Fibroblast of the conjunctiva (primary cell): ENCODE data around the gene MCF2L2.
A peak's percentile ranks its signal among the peaks of the same experiment; 100 is the strongest.
"Not testable (repeated sequence)": the region's sequence is repeated elsewhere in the genome, so short reads cannot be mapped to it uniquely, and the experiment has no call there.

Source experiments
- DNase-seq: peaks from one replicate; pipeline ENCODE4 v3.0.0-alpha.2; 2010; ENCODE audit warnings: low read depth

Gene MCF2L2

DNA sequence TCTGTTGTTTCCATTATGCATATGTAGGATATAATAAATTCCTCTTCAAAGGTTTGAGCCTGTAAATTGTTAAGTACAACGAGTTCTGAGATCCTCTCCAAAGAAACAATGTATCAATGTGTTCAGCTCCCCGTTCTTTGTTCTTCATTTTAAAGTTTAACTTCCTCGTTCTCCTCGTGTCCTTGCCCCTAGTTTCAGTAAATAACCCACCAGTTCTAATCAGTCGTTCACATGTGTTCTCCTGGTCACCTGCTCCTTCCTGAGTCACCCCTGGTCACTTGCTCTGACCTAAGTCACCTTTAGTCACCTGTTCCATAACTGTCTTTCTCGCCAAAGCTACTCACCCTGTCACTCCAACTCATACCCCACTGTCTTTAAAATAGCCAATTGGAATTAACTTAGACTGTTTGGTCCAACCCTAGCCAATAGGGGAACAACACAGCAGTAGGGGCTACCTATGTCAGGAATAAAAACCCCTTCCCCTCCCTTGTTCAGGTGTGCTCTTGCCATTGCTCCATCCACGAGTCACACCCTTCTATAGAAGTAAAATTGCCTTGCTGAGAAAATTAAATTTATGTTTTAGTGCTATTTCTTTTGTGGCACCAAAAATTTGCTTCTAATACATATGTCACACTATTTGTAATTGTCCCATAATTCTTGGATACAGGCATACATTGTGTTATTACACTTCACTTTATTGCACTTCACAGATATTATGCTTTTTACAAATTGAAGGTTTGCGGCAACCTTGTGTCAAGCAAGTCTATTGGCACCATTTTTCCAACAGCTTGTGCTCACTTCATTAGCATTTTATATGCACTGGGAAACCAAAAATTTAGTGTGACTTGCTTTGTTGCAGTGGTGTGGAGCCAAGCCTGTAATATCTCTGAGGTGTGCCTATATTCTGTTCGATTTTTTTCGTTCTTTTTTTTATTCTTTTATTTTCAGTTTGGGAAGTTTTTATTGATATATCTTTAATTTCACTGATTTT lies 15.3 kb upstream of the MCF2L2 start:
- DNase-seq, result no peak

DNA sequence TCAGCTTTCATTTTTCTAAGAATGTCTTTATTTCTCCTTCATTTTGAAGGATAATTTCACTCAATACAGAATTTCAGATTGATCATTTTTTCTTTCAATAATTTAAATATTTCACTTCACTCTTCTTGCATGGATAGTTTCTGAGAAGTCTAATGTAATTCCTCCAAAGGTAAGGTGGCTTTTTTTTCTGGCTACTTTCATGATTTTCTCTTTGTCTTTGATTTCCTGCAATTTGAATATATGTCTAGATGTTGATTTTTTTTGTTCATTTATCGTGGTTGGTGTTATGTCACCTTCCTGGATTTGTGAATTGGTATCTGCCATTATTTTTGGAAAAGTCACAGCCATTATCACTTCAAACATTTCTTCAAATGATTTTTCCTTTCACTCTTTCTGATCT lies 14.6 kb upstream of the MCF2L2 start:
- no peak for DNase-seq

- DNase-seq, result not testable (repeated sequence)
These were observed 12.1 kb upstream of the MCF2L2 start for GRCh38 chr3:183440521-183440920.

DNA sequence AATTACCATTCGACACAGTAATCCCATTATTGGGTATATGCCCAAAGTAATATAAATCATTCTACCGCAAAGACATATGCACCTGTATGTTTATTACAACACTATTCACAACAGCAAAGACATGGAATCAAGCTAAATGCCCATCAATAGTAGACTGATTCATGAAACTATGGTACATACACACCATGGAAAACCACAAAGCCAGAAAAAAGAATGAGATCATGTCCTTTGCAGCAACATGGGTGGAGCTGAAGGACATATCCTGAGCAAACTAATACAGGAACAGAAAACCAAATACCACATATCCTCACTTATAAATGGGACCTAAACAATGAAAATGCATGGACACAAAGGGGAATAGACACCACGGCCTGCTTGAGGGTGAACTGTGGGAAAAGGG lies 11.1 kb upstream of the MCF2L2 start:
- DNase-seq, result no peak

- no peak for DNase-seq
These were observed 10.3 kb upstream of the MCF2L2 start for GRCh38 chr3:183438735-183439134.

DNA sequence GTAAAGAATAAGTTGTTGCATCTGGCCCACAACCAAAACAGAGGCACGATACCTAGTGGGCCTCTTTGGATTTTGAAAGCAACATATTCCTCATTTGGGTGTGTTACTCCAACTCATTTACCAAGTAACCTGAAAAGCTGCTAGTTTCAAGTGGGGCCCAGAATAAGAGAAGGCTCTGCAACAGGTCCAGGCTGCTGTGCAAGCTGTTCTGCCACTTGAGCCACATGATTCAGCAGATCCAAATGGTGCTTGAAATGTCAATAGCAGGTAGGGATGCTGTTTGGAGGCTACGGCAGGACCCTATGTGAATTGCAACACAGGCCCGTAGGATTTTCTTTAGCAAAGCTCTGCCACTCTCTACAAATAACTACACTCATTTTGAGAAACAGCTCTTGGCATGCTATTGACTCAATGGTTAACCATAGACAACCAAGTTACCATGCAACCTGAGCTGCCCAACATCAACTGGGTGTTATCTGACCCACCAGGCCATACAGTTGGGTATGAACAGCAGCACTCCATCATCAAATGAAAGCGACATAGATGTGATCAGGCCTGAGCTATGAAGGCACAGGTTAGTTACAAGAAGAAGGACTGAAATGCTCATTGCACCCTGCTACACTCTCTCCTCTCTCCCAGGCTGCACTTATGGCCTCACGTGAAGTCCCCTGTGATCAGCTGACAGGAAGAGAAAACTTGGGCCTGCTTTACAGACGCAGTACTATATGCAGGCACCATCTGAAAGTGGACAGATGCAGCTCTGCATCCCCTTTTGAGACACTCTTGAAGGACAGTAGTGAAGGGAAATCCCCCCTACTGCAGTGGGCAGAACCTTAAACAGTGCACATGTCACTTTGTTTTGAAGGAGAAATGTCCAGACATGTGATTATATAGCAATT lies 9.5 kb upstream of the MCF2L2 start:
- DNase-seq, result no peak

DNA sequence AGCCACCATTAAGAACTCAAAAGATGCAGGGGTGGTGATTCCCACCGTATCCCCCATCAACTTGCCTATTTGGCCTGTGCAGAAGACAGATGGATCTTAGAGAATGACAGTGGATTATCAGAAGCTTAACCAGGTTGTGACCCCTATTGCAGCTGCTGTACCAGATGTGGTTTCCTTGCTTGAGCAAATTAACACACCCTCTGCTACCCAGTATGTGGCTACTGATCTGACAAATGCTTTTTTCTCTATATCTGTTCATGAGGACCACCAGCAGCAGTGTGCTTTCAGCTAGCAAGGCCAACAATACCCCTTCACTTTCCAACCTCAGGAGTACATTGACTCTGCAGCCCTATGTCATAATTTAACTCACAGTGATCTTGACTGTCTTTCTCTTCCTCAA lies 8.6 kb upstream of the MCF2L2 start:
- no peak for DNase-seq

DNA sequence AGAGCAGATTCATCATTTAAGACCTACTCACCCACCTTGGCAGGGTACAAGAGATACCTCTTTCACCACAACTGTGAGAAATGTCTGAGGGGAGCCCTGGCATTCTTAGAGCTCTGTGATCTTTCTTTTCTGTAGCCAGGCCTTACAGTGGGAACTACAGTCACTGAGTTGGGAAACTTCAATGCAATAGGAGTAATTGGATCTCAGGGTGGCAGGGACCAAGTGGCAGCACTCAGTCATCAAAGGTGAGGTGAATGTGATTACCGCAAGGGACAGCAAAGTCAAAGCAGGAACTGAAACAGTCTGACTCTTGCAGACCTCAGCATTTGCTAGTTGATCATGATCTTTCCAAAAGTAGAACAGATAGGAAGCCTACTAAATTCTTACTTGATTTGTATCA lies 7.2 kb upstream of the MCF2L2 start:
- no peak for DNase-seq

DNA sequence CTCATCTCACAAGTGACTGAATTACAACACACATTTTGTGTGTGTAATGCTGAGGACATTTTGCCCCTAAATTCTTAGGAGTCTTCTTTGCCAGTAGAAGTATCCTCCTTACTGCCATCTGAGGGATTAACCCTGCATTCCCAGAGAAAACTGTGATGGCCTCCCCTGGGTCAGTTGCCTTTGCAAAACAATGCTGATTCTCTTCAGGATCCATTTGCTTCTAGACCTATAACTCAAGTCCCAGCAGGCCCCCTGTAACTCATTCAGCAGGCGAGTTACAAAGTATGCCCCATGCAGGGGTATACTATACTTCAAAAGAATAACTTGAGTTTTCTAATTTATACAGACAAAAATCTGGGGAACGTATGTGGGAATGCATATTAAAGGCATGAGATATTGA lies 6.6 kb upstream of the MCF2L2 start:
- DNase-seq, result no peak

- DNase-seq, result no peak
These were observed 6.1 kb upstream of the MCF2L2 start for GRCh38 chr3:183434503-183434902.

DNA sequence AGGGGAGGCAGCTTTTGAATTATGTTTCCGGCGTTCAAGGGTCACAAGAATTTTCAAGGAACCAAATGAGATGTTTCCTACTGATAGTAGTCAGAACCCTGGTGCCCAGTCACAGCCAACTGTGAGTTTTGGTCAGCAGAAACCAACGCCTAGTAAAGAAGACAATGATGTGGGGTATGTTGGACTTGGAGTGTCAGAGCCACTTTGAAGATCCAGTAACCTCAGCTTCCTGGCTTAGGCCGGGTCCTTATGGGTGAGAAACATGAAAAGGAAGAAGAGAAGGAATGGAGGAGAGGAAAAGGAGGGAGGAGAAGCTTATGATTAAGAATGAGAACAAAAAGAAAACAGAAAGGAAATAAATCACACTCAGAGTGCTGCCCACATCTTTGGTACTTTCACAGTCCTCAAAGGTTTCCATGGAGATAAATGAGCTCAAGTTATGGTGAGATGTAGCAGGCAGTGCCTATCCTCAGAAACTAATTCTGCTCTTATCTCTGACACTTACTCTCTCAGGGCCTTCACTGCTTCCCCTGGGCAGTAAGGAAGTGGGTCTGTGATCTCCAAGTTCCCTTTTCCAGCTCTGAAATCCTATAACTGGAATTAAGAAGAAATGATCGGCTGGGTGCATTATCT lies 2.0 kb upstream of the MCF2L2 start:
- DNase-seq, result no peak

DNA sequence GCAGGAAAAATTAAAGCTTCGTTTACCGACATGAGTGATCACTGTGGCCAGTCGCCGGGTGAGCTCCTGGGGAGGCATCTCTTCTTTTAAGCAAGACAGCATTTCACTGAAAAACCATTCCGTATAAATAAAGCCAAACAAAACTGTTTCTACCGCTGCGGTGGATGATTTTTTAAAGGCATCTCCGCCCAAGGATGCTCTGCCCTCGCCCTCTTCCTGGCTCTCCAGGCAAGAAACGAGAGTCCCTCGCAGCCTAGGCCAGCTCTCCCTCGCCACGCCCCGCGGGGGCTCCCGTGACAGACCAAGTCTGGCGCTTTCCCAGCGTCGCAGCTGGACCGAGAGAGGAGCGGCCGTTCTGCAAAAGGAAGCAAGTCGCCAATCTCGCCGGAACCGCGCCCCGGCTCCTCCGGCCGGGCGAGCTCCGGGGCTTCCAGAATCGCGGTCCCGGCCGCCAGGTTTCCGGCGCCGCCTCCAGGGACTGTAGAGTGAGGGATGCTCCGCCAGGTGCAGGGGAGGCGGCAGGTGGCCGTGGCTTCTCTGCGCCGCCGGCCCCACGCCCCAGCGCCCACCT lies 458 bp downstream of the MCF2L2 start:
- peak; percentile 3 for DNase-seq

GRCh38 chr3:183427196-183427875 lies 1.1 kb downstream of the MCF2L2 start:
- no peak for DNase-seq

GRCh38 chr3:183418807-183419206 lies 9.6 kb downstream of the MCF2L2 start:
- not testable (repeated sequence) for DNase-seq

DNA sequence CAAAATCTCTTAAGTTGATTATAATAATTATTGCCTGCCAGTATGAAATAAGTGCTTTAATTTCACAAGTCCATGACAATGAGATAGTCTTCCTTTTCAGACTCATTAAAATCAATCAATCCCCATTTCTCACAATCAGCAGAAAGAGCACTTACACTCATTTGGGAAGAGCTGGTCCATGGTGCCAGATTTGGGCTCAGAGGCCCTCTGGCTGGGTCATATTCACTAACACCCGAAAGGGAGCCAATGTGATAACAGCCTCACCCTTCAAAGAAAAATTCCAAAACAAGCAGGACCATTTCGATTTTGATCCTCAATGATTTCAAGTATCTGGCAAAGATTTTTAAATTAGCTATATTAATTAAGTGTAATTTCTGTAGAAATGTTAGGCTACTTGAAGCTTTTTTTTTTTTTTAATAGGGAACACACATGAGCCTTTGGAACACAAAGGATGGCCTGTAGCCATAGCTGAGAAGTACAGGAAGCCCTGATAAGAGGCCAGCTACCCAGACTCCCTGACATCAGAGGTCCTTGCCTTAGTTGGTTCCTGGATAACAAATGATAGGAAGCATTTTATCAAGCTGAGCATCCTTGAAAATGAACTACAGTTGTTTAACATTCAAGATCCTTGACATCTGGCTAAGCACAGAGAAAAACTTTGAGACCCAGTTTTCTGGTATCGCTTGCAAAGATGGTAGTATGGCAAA lies 17.1 kb downstream of the MCF2L2 start:
- DNase-seq, result no peak

GRCh38 chr3:183410759-183411158 lies 17.7 kb downstream of the MCF2L2 start:
- DNase-seq, result no peak

GRCh38 chr3:183410280-183410679 lies 18.1 kb downstream of the MCF2L2 start:
- no peak for DNase-seq

GRCh38 chr3:183409219-183409618 lies 19.2 kb downstream of the MCF2L2 start:
- DNase-seq, result no peak

DNA sequence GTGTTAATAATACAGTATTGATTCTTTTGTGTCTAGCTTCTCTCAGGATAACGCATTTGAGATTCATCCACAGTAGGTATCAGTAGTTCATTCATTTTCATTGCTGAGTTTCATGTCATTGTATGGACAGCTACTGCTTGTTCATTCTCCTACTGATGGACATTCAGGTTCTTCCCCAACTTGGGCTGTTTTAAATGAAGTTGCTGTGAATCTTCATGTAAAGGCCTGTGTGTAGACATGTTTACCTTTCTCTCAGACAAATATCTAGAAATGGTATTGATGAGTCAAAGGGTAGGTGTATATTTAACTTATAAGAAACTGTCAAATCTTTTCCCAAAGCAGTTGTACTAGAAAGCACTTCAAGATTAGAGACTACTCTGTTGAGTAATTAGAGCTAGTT lies 26.7 kb downstream of the MCF2L2 start:
- DNase-seq, result no peak

GRCh38 chr3:183400352-183400751 lies 28.1 kb downstream of the MCF2L2 start:
- no peak for DNase-seq
